ENCODE data around the gene SKAP2. TPM values are rescaled to one million over a fixed set of nuclear protein-coding genes. Genes with fewer than 3 reads are reported as not detected.

The SKAP2 gene
- total RNA-seq, 6 donors from 2014 or later: 21.7 to 57.2 (median 32.6) TPM

- ATAC-seq (ENCODE audit: low FRiP score in 2 of 2): no peak
- no peak overlapping the region for H3K4me3 ChIP-seq
- no peak overlapping the region for H3K27ac ChIP-seq
- H3K36me3 ChIP-seq: no peaks in the 10 kb centered on the region
- H3K4me1 ChIP-seq: peaks cover 12 to 24% (median 17%) of the 10 kb centered on the region in 4 donors
- no peaks in the 10 kb centered on the region for H3K9me3 ChIP-seq
- H3K27me3 ChIP-seq: no peaks in the 10 kb centered on the region
- TF ChIP-seq POLR2AphosphoS5 (IDR thresholded peaks at IDR 0.05) (no peak), CTCF (IDR thresholded peaks at IDR 0.05) (no peak), POLR2A (IDR thresholded peaks at IDR 0.05) (no peak), EP300 (IDR thresholded peaks at IDR 0.05) (no peak)
- WGBS, 2 donors: 55 to 60% methylated on average over 2 of the region's 2 CpGs
- no peak for DNase-seq
Observed at GRCh38 chr7:26691886-26692285, 172.5 kb downstream of the SKAP2 start.

- 43 to 46% methylated on average over 2 of the region's 2 CpGs for WGBS, 2 donors
- Histone ChIP-seq H3K4me3 (no peak overlapping the region), H3K4me1 (peaks cover 12 to 24% (median 20%) of the 10 kb centered on the region in 4 donors)
Observed at GRCh38 chr7:26691406-26691805, 173.0 kb downstream of the SKAP2 start.

GRCh38 chr7:26690135-26690805 lies 174.1 kb downstream of the SKAP2 start:
- no peak for DNase-seq
- no peaks in the 10 kb centered on the region for H3K9me3 ChIP-seq
- no peaks in the 10 kb centered on the region for H3K36me3 ChIP-seq
- no peaks in the 10 kb centered on the region for H3K27me3 ChIP-seq
- H3K27ac ChIP-seq: no peak overlapping the region
- H3K4me3 ChIP-seq: no peak overlapping the region
- WGBS, 2 donors: 78 to 80% methylated on average over 2 of the region's 2 CpGs
- ATAC-seq (ENCODE audit: low FRiP score in 2 of 2): no peak
- peaks cover 20 to 33% (median 24%) of the 10 kb centered on the region in 4 donors for H3K4me1 ChIP-seq
- TF ChIP-seq POLR2A (IDR thresholded peaks at IDR 0.05): no peak
- TF ChIP-seq CTCF (IDR thresholded peaks at IDR 0.05): no peak
- TF ChIP-seq EP300 (IDR thresholded peaks at IDR 0.05): no peak
- TF ChIP-seq POLR2AphosphoS5 (IDR thresholded peaks at IDR 0.05): no peak

More at GRCh38 chr7:26691406-26691805, 173.0 kb downstream of the SKAP2 start:
- TF ChIP-seq CTCF (IDR thresholded peaks at IDR 0.05) (no peak), EP300 (IDR thresholded peaks at IDR 0.05) (no peak), POLR2AphosphoS5 (IDR thresholded peaks at IDR 0.05) (no peak), POLR2A (IDR thresholded peaks at IDR 0.05) (no peak)
- DNase-seq (no peak), ATAC-seq (ENCODE audit: low FRiP score in 2 of 2) (no peak)
- no peaks in the 10 kb centered on the region for H3K36me3 ChIP-seq
- H3K27me3 ChIP-seq: no peaks in the 10 kb centered on the region
- no peaks in the 10 kb centered on the region for H3K9me3 ChIP-seq
- H3K27ac ChIP-seq: no peak overlapping the region

- no peak overlapping the region for H3K4me3 ChIP-seq
- TF ChIP-seq EP300 (IDR thresholded peaks at IDR 0.05) (no peak), POLR2AphosphoS5 (IDR thresholded peaks at IDR 0.05) (no peak), CTCF (IDR thresholded peaks at IDR 0.05) (no peak), POLR2A (IDR thresholded peaks at IDR 0.05) (no peak)
- peak overlapping the region in 1 of 4 donors; percentile 73 for H3K27ac ChIP-seq
- peak in 1 of 2 donors; percentile 27 for ATAC-seq (ENCODE audit: low FRiP score in 2 of 2)
- DNase-seq: no peak
- no peaks in the 10 kb centered on the region for H3K27me3 ChIP-seq
- H3K4me1 ChIP-seq: peaks cover 26 to 35% (median 30%) of the 10 kb centered on the region in 4 donors
- H3K36me3 ChIP-seq: no peaks in the 10 kb centered on the region
- 26 to 46% methylated on average over 4 of the region's 4 CpGs for WGBS, 2 donors
- no peaks in the 10 kb centered on the region for H3K9me3 ChIP-seq
Observed at GRCh38 chr7:26688936-26689506, 175.4 kb downstream of the SKAP2 start.
